HepG2 (cell line): Measurements from ENCODE around the gene SPAG7. TPM values are rescaled to one million over a fixed set of nuclear protein-coding genes. Genes with fewer than 3 reads are reported as not detected.
A peak's percentile ranks its signal among the peaks of the same experiment; 100 is the strongest.

Experiments
- CEBPB ChIP-seq: IDR thresholded peaks from 2 replicates; pipeline ENCODE4 v1.6.1; 2011; ENCODE audit warnings: low read depth, low read length, improper control_type of control experiment, borderline replicate concordance
- DNMT3B ChIP-seq: conservative IDR thresholded peaks from 2 replicates; pipeline ENCODE4 v1.6.1; 2016; ENCODE audit warnings: missing biosample characterization, control low read depth
- FOXO1 ChIP-seq: sonication (generic); formaldehyde crosslinking; IDR thresholded peaks from 2 replicates; pipeline ENCODE4 v1.4.0; 2020; ENCODE audit warnings: missing genetic modification reagents
- GATAD2A ChIP-seq: IDR thresholded peaks from 2 replicates; pipeline ENCODE4 v1.6.1; 2016
- HMG20A ChIP-seq: IDR thresholded peaks from 2 replicates; pipeline ENCODE4 v1.6.1; 2016; ENCODE audit warnings: borderline replicate concordance
- KLF9 ChIP-seq: IDR thresholded peaks from 2 replicates; pipeline ENCODE4 v1.6.1; 2016; ENCODE audit warnings: low read depth
- NR2F6 ChIP-seq, 2 experiments: IDR thresholded peaks; 2 replicates each; pipeline ENCODE4 v1.6.1; 2016; ENCODE audit warnings: antibody characterized with exemption in 1 of 2, mild to moderate bottlenecking in 1 of 2
- PHF21A ChIP-seq: sonication (generic); formaldehyde crosslinking; IDR thresholded peaks from 2 replicates; pipeline ENCODE4 v1.5.0; 2020; ENCODE audit warnings: mild to moderate bottlenecking, missing genetic modification reagents
- SALL2 ChIP-seq: sonication (generic); formaldehyde crosslinking; IDR thresholded peaks from 2 replicates; pipeline ENCODE4 v1.8.1; 2023; ENCODE audit warnings: mild to moderate bottlenecking, missing genetic modification reagents, inconsistent platforms
- TEAD3 ChIP-seq: optimal IDR thresholded peaks from 2 replicates; pipeline ENCODE3; 2016; ENCODE audit warnings: borderline replicate concordance
- ZNF337 ChIP-seq: sonication (generic); formaldehyde crosslinking; IDR thresholded peaks from 2 replicates; pipeline ENCODE4 v1.5.1; 2020; ENCODE audit warnings: missing genetic modification reagents, low read depth, mild to moderate bottlenecking, borderline replicate concordance
- ZNF383 ChIP-seq: sonication (generic); formaldehyde crosslinking; IDR thresholded peaks from 2 replicates; pipeline ENCODE4 v1.4.0; 2020; ENCODE audit warnings: missing genetic modification reagents, mild to moderate bottlenecking, borderline replicate concordance
- ZNF75D ChIP-seq: sonication (generic); formaldehyde crosslinking; IDR thresholded peaks from 2 replicates; pipeline ENCODE4 v1.8.1; 2023; ENCODE audit warnings: missing genetic modification reagents, mild to moderate bottlenecking, borderline replicate concordance
- ZNF780A ChIP-seq: sonication (generic); formaldehyde crosslinking; IDR thresholded peaks from 2 replicates; pipeline ENCODE4 v1.8.0; 2022; ENCODE audit warnings: mild to moderate bottlenecking, missing genetic modification reagents, moderate library complexity
- polyA plus RNA-seq, 8 experiments: library from polyadenylated mRNA; depleted of rRNA in 3 of 8; stranded (reverse) in 7 of 8; unstranded in 1 of 8; fragments of >200 nt; fragmentation: Illumina TruSeq in 4 of 8; extraction: Trizol in 4 of 8; gene quantifications; 2 replicates each; pipeline versions ENCODE4 v1.2.1 to v1.2.3, GENCODE V29; 2011 to 2016; ENCODE audit warnings: low read depth in 4 of 8, missing spikeins in 1 of 8, mixed read lengths in 1 of 8; ENCODE audit not compliant: insufficient read depth in 1 of 8
- total RNA-seq, 5 experiments: library from RNA; depleted of rRNA; stranded (reverse); fragments of >200 nt; fragmentation: Illumina TruSeq; extraction: Trizol; gene quantifications; 2 replicates each; pipeline ENCODE4 v1.2.3, GENCODE V29; 2016; ENCODE audit warnings: low read depth in 1 of 5
- TF ChIP-seq, protein P1 (sequence below): IDR thresholded peaks from 2 replicates; pipeline ENCODE4 v1.6.1; 2016; ENCODE audit warnings: missing compliant biosample characterization, missing genetic modification reagents, borderline replicate concordance
- TF ChIP-seq, protein P2 (sequence below): IDR thresholded peaks from 2 replicates; pipeline ENCODE4 v1.6.1; 2018; ENCODE audit warnings: missing genetic modification reagents, mild to moderate bottlenecking, missing compliant biosample characterization
- TF ChIP-seq, protein P3 (sequence below): sonication (generic); formaldehyde crosslinking; IDR thresholded peaks from 2 replicates; pipeline ENCODE4 v1.4.0; 2020; ENCODE audit warnings: missing genetic modification reagents
- TF ChIP-seq, protein P4 (sequence below): sonication (generic); formaldehyde crosslinking; IDR thresholded peaks from 2 replicates; pipeline ENCODE4 v1.5.0; 2020; ENCODE audit warnings: mild to moderate bottlenecking, missing genetic modification reagents, borderline replicate concordance

The SPAG7 gene
- total and polyA plus RNA-seq, 2 of the 13 experiments (the other 11 are each of a cell fraction or from before 2014, with no cell fraction given): 51.0 to 59.0 TPM

DNA sequence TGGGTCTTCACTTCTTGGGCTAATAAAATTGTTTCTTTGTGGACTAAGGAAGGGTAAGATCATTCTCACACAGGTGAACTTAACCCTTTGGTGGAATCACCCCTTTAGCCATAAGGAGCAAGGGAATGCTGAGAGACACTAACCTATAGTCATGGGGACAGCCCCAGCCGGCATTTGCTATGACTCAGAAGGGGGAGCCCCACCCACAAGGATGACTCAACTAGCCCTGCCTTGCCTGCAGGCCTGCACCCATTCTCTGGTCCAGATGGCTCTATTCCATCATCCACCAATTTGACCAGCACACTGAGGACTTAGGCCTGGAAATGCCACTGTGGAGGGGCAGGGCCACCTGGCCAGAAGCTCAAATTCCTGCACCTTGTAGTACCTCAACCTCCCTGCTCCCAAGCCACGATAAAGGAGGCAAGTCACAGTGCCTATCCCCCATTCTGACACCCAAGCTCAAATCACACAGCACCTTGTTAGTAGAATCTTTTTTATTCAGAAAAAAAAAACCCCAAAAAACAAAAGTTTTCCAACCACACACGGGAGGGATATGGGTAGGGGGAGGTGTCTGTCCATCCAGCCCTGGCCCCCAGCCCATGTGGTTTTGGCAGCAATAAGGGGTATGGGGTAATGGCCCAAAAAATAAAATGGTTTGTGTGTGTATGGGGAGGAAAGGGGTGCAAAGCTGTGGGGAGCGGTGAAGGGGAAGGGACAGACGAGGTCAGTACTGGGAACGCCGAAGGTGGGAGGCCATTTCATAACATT lies 22.3 kb downstream of the SPAG7 start (continued):
- TF ChIP-seq ZNF75D: no peak
- no peak for TF ChIP-seq ZNF337
- TF ChIP-seq, protein P1, sequence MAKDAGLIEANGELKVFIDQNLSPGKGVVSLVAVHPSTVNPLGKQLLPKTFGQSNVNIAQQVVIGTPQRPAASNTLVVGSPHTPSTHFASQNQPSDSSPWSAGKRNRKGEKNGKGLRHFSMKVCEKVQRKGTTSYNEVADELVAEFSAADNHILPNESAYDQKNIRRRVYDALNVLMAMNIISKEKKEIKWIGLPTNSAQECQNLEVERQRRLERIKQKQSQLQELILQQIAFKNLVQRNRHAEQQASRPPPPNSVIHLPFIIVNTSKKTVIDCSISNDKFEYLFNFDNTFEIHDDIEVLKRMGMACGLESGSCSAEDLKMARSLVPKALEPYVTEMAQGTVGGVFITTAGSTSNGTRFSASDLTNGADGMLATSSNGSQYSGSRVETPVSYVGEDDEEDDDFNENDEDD (CRISPR knock-in tag): no peak
- no peak for TF ChIP-seq GATAD2A
- TF ChIP-seq, protein P2, sequence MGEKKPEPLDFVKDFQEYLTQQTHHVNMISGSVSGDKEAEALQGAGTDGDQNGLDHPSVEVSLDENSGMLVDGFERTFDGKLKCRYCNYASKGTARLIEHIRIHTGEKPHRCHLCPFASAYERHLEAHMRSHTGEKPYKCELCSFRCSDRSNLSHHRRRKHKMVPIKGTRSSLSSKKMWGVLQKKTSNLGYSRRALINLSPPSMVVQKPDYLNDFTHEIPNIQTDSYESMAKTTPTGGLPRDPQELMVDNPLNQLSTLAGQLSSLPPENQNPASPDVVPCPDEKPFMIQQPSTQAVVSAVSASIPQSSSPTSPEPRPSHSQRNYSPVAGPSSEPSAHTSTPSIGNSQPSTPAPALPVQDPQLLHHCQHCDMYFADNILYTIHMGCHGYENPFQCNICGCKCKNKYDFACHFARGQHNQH: 0 out of 2 replicates have a peak, but pooled peaks have one; percentile 22
- TF ChIP-seq HMG20A (CRISPR knock-in tag): no peak
- no peak for TF ChIP-seq PHF21A (CRISPR knock-in tag)
- TF ChIP-seq CEBPB: no peak
- no peak for TF ChIP-seq ZNF780A (CRISPR knock-in tag)
- 0 out of 2 replicates have a peak, but pooled peaks have one; percentile 40 for TF ChIP-seq SALL2 (CRISPR knock-in tag)
- 0 out of 2 replicates have a peak, but pooled peaks have one; percentile 42 for TF ChIP-seq DNMT3B
- TF ChIP-seq, protein P3, sequence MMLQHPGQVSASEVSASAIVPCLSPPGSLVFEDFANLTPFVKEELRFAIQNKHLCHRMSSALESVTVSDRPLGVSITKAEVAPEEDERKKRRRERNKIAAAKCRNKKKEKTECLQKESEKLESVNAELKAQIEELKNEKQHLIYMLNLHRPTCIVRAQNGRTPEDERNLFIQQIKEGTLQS (CRISPR knock-in tag): peak; percentile 81
- TF ChIP-seq TEAD3 (CRISPR knock-in tag): peak; percentile 49
- TF ChIP-seq, protein P4, sequence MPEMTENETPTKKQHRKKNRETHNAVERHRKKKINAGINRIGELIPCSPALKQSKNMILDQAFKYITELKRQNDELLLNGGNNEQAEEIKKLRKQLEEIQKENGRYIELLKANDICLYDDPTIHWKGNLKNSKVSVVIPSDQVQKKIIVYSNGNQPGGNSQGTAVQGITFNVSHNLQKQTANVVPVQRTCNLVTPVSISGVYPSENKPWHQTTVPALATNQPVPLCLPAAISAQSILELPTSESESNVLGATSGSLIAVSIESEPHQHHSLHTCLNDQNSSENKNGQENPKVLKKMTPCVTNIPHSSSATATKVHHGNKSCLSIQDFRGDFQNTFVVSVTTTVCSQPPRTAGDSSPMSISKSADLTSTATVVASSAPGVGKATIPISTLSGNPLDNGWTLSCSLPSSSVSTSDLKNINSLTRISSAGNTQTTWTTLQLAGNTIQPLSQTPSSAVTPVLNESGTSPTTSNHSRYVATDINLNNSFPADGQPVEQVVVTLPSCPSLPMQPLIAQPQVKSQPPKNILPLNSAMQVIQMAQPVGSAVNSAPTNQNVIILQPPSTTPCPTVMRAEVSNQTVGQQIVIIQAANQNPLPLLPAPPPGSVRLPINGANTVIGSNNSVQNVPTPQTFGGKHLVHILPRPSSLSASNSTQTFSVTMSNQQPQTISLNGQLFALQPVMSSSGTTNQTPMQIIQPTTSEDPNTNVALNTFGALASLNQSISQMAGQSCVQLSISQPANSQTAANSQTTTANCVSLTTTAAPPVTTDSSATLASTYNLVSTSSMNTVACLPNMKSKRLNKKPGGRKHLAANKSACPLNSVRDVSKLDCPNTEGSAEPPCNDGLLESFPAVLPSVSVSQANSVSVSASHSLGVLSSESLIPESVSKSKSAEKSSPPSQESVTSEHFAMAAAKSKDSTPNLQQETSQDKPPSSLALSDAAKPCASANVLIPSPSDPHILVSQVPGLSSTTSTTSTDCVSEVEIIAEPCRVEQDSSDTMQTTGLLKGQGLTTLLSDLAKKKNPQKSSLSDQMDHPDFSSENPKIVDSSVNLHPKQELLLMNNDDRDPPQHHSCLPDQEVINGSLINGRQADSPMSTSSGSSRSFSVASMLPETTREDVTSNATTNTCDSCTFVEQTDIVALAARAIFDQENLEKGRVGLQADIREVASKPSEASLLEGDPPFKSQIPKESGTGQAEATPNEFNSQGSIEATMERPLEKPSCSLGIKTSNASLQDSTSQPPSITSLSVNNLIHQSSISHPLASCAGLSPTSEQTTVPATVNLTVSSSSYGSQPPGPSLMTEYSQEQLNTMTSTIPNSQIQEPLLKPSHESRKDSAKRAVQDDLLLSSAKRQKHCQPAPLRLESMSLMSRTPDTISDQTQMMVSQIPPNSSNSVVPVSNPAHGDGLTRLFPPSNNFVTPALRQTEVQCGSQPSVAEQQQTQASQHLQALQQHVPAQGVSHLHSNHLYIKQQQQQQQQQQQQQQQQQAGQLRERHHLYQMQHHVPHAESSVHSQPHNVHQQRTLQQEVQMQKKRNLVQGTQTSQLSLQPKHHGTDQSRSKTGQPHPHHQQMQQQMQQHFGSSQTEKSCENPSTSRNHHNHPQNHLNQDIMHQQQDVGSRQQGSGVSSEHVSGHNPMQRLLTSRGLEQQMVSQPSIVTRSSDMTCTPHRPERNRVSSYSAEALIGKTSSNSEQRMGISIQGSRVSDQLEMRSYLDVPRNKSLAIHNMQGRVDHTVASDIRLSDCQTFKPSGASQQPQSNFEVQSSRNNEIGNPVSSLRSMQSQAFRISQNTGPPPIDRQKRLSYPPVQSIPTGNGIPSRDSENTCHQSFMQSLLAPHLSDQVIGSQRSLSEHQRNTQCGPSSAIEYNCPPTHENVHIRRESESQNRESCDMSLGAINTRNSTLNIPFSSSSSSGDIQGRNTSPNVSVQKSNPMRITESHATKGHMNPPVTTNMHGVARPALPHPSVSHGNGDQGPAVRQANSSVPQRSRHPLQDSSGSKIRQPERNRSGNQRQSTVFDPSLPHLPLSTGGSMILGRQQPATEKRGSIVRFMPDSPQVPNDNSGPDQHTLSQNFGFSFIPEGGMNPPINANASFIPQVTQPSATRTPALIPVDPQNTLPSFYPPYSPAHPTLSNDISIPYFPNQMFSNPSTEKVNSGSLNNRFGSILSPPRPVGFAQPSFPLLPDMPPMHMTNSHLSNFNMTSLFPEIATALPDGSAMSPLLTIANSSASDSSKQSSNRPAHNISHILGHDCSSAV (CRISPR knock-in tag): no peak
- no peak for TF ChIP-seq NR2F6 (IDR thresholded peaks at IDR 0.05)
- 0 out of 2 replicates have a peak, but pooled peaks have one; percentile 15 for TF ChIP-seq NR2F6 (CRISPR knock-in tag; IDR thresholded peaks at IDR 0.05)
- no peak for TF ChIP-seq KLF9 (CRISPR knock-in tag)
- TF ChIP-seq ZNF383 (CRISPR knock-in tag): no peak
- TF ChIP-seq FOXO1: no peak
